ENCODE measurements around the gene MAP6.

Gene MAP6

GRCh38 chr11:75667831-75668450 lies 897 bp downstream of the MAP6 start:
- DNase-seq (ENCODE audit: insufficient read length, low spot score) (peak; percentile 65), FAIRE-seq (no peak)
- no peak for TF ChIP-seq TAF1 (IDR thresholded peaks at IDR 0.05; ENCODE audit: low read depth, low read length)
- TF ChIP-seq POU2F2 (IDR thresholded peaks at IDR 0.05; ENCODE audit: low read depth, low read length): no peak
- TF ChIP-seq POLR2A (IDR thresholded peaks at IDR 0.05; ENCODE audit: low read depth, low read length): no peak
- TF ChIP-seq SPI1 (IDR thresholded peaks at IDR 0.05; ENCODE audit: low read depth, low read length): no peak
- no peak for TF ChIP-seq POLR2AphosphoS5 (IDR thresholded peaks at IDR 0.05; ENCODE audit: low read depth, low read length)
- no peak for TF ChIP-seq PAX5 (IDR thresholded peaks at IDR 0.05; ENCODE audit: insufficient read depth, low read length, severe bottlenecking)

- TF ChIP-seq POLR2A (IDR thresholded peaks at IDR 0.05; ENCODE audit: low read depth, low read length): no peak
- DNase-seq (ENCODE audit: insufficient read length, low spot score) (peak; percentile 37), FAIRE-seq (peak; percentile 48)
Measured at GRCh38 chr11:75667255-75667830, 1.5 kb downstream of the MAP6 start.

- TF ChIP-seq TAF1 (IDR thresholded peaks at IDR 0.05; ENCODE audit: low read depth, low read length): no peak
- no peak for TF ChIP-seq PAX5 (IDR thresholded peaks at IDR 0.05; ENCODE audit: insufficient read depth, low read length, severe bottlenecking)
- TF ChIP-seq SPI1 (IDR thresholded peaks at IDR 0.05; ENCODE audit: low read depth, low read length): no peak
- no peak for TF ChIP-seq POU2F2 (IDR thresholded peaks at IDR 0.05; ENCODE audit: low read depth, low read length)
- TF ChIP-seq POLR2AphosphoS5 (IDR thresholded peaks at IDR 0.05; ENCODE audit: low read depth, low read length): no peak
- no peak for TF ChIP-seq POLR2A (IDR thresholded peaks at IDR 0.05; ENCODE audit: low read depth, low read length)
- DNase-seq (ENCODE audit: insufficient read length, low spot score) (no peak), FAIRE-seq (no peak)
Measured at GRCh38 chr11:75665990-75666389, 2.8 kb downstream of the MAP6 start.

- FAIRE-seq (no peak), DNase-seq (ENCODE audit: insufficient read length, low spot score) (no peak)
- TF ChIP-seq POU2F2 (IDR thresholded peaks at IDR 0.05; ENCODE audit: low read depth, low read length) (no peak), SPI1 (IDR thresholded peaks at IDR 0.05; ENCODE audit: low read depth, low read length) (no peak), TAF1 (IDR thresholded peaks at IDR 0.05; ENCODE audit: low read depth, low read length) (no peak), POLR2A (IDR thresholded peaks at IDR 0.05; ENCODE audit: low read depth, low read length) (no peak), POLR2AphosphoS5 (IDR thresholded peaks at IDR 0.05; ENCODE audit: low read depth, low read length) (no peak), PAX5 (IDR thresholded peaks at IDR 0.05; ENCODE audit: insufficient read depth, low read length, severe bottlenecking) (no peak)
Measured at GRCh38 chr11:75665126-75665525, 3.7 kb downstream of the MAP6 start.

GRCh38 chr11:75664389-75664788 lies 4.4 kb downstream of the MAP6 start:
- DNase-seq (ENCODE audit: insufficient read length, low spot score) (no peak), FAIRE-seq (no peak)
- no peak for TF ChIP-seq POLR2AphosphoS5 (IDR thresholded peaks at IDR 0.05; ENCODE audit: low read depth, low read length)

- FAIRE-seq (no peak), DNase-seq (ENCODE audit: insufficient read length, low spot score) (no peak)
- TF ChIP-seq POLR2A (IDR thresholded peaks at IDR 0.05; ENCODE audit: low read depth, low read length) (no peak), SPI1 (IDR thresholded peaks at IDR 0.05; ENCODE audit: low read depth, low read length) (no peak)
Measured at GRCh38 chr11:75663808-75664207, 5.0 kb downstream of the MAP6 start.

- DNase-seq (ENCODE audit: insufficient read length, low spot score) (no peak), FAIRE-seq (no peak)
- TF ChIP-seq TAF1 (IDR thresholded peaks at IDR 0.05; ENCODE audit: low read depth, low read length): no peak
- no peak for TF ChIP-seq SPI1 (IDR thresholded peaks at IDR 0.05; ENCODE audit: low read depth, low read length)
- no peak for TF ChIP-seq PAX5 (IDR thresholded peaks at IDR 0.05; ENCODE audit: insufficient read depth, low read length, severe bottlenecking)
- TF ChIP-seq POU2F2 (IDR thresholded peaks at IDR 0.05; ENCODE audit: low read depth, low read length): no peak
- TF ChIP-seq POLR2A (IDR thresholded peaks at IDR 0.05; ENCODE audit: low read depth, low read length): no peak
- no peak for TF ChIP-seq POLR2AphosphoS5 (IDR thresholded peaks at IDR 0.05; ENCODE audit: low read depth, low read length)
Measured at GRCh38 chr11:75659836-75660235, 9.0 kb downstream of the MAP6 start.

- no peak for DNase-seq (ENCODE audit: insufficient read length, low spot score)
Measured at GRCh38 chr11:75656044-75656727, 12.7 kb downstream of the MAP6 start.

GRCh38 chr11:75655605-75656004 lies 13.2 kb downstream of the MAP6 start:
- TF ChIP-seq POLR2A (IDR thresholded peaks at IDR 0.05; ENCODE audit: low read depth, low read length): no peak
- no peak for TF ChIP-seq SPI1 (IDR thresholded peaks at IDR 0.05; ENCODE audit: low read depth, low read length)
- TF ChIP-seq POLR2AphosphoS5 (IDR thresholded peaks at IDR 0.05; ENCODE audit: low read depth, low read length): no peak
- no peak for TF ChIP-seq TAF1 (IDR thresholded peaks at IDR 0.05; ENCODE audit: low read depth, low read length)
- TF ChIP-seq POU2F2 (IDR thresholded peaks at IDR 0.05; ENCODE audit: low read depth, low read length): no peak
- TF ChIP-seq PAX5 (IDR thresholded peaks at IDR 0.05; ENCODE audit: insufficient read depth, low read length, severe bottlenecking): no peak
- DNase-seq (ENCODE audit: insufficient read length, low spot score) (no peak), FAIRE-seq (no peak)

More at GRCh38 chr11:75656044-75656727, 12.7 kb downstream of the MAP6 start:
- no peak for FAIRE-seq
- TF ChIP-seq SPI1 (IDR thresholded peaks at IDR 0.05; ENCODE audit: low read depth, low read length) (no peak), TAF1 (IDR thresholded peaks at IDR 0.05; ENCODE audit: low read depth, low read length) (no peak), POLR2AphosphoS5 (IDR thresholded peaks at IDR 0.05; ENCODE audit: low read depth, low read length) (no peak), PAX5 (IDR thresholded peaks at IDR 0.05; ENCODE audit: insufficient read depth, low read length, severe bottlenecking) (no peak), POLR2A (IDR thresholded peaks at IDR 0.05; ENCODE audit: low read depth, low read length) (no peak), POU2F2 (IDR thresholded peaks at IDR 0.05; ENCODE audit: low read depth, low read length) (no peak)

GRCh38 chr11:75654314-75654713 lies 14.5 kb downstream of the MAP6 start:
- no peak for TF ChIP-seq TAF1 (IDR thresholded peaks at IDR 0.05; ENCODE audit: low read depth, low read length)
- TF ChIP-seq POU2F2 (IDR thresholded peaks at IDR 0.05; ENCODE audit: low read depth, low read length): no peak
- no peak for TF ChIP-seq POLR2A (IDR thresholded peaks at IDR 0.05; ENCODE audit: low read depth, low read length)
- TF ChIP-seq POLR2AphosphoS5 (IDR thresholded peaks at IDR 0.05; ENCODE audit: low read depth, low read length): no peak
- no peak for TF ChIP-seq PAX5 (IDR thresholded peaks at IDR 0.05; ENCODE audit: insufficient read depth, low read length, severe bottlenecking)
- no peak; the same call in 1 of the 2 replicates for TF ChIP-seq SPI1 (IDR thresholded peaks at IDR 0.05; ENCODE audit: low read depth, low read length)
- no peak for DNase-seq (ENCODE audit: insufficient read length, low spot score)
- FAIRE-seq: peak; percentile 82

Data from GM12891 (cell line).